Breast epithelium (tissue), 4 donors: ENCODE measurements around the gene PLAGL1. TPM values are rescaled to one million over a fixed set of nuclear protein-coding genes. Genes with fewer than 3 reads are reported as not detected.
A peak's percentile ranks its signal among the peaks of the same experiment; 100 is the strongest.

ENCODE experiments used
- DNase-seq, 2 donors: peaks; one replicate each; pipeline ENCODE4 v3.0.0-alpha.2; 2019; ENCODE audit warnings: low spot score in 2 of 2
- H3K27ac ChIP-seq, 2 donors: fragments of 200-600 bp; sonication (generic) in 1 of 2; one replicate each; pipeline ENCODE4 v1.5.1; 2016 to 2019; ENCODE audit warnings: mild to moderate bottlenecking in 1 of 2
- H3K27me3 ChIP-seq, 2 donors: fragments of 200-600 bp; sonication (generic) in 1 of 2; one replicate each; pipeline versions ENCODE4 v1.5.1 to v1.6.0; 2017 to 2019; ENCODE audit warnings: control low read depth in 1 of 2, mild to moderate bottlenecking in 1 of 2
- H3K36me3 ChIP-seq: fragments of 200-600 bp; one replicate; pipeline ENCODE4 v1.5.1; 2019
- H3K4me1 ChIP-seq, 2 donors: fragments of 200-600 bp; sonication (generic); one replicate each; pipeline ENCODE4 v1.5.1; 2016 to 2019; ENCODE audit warnings: control low read depth in 1 of 2
- H3K4me3 ChIP-seq, 3 donors: fragments of 200-600 bp; sonication (generic); 1 replicate in 2 of 3; 2 replicates in 1 of 3; pipeline ENCODE4 v1.5.1; 2016 to 2019; ENCODE audit warnings: mild to moderate bottlenecking in 3 of 3, moderate library complexity in 2 of 3
- H3K9me3 ChIP-seq, 2 donors: fragments of 200-600 bp; sonication (generic) in 1 of 2; one replicate each; pipeline ENCODE4 v1.5.1; 2016 to 2019; ENCODE audit warnings: control low read depth in 1 of 2
- POLR2A ChIP-seq: fragments of 450-650 bp; IDR thresholded peaks from one replicate; pipeline ENCODE4 v1.6.1; 2016; ENCODE audit warnings: antibody characterized with exemption, mild to moderate bottlenecking, moderate library complexity
- POLR2AphosphoS5 ChIP-seq, 3 donors: sonication (generic); formaldehyde crosslinking; IDR thresholded peaks; one replicate each; pipeline ENCODE4 v1.6.1; 2017; ENCODE audit warnings: antibody characterized with exemption in 3 of 3
- intact Hi-C: fragments of 100-400 bp; cut with DNase I; formaldehyde crosslinking; loops from one replicate; pipeline ENCODE4 v1.15.1; 2023; ENCODE audit warnings: low total_unique reads
- total RNA-seq, 3 donors: library from RNA; depleted of rRNA; stranded (reverse); fragments of >200 nt; gene quantifications; one replicate each; pipeline ENCODE4 v1.1.0, GENCODE V29; 2016
- TF ChIP-seq, protein P1 (sequence below), 3 donors: fragments of 450-650 bp; IDR thresholded peaks; one replicate each; pipeline ENCODE4 v1.5.1; 2016 to 2017; ENCODE audit warnings: antibody characterized with exemption in 3 of 3, mild to moderate bottlenecking in 3 of 3, moderate library complexity in 3 of 3

Gene PLAGL1
- total RNA-seq, 3 donors from 2014 or later, result 17.8 to 22.9 (median 21.4) TPM

DNA sequence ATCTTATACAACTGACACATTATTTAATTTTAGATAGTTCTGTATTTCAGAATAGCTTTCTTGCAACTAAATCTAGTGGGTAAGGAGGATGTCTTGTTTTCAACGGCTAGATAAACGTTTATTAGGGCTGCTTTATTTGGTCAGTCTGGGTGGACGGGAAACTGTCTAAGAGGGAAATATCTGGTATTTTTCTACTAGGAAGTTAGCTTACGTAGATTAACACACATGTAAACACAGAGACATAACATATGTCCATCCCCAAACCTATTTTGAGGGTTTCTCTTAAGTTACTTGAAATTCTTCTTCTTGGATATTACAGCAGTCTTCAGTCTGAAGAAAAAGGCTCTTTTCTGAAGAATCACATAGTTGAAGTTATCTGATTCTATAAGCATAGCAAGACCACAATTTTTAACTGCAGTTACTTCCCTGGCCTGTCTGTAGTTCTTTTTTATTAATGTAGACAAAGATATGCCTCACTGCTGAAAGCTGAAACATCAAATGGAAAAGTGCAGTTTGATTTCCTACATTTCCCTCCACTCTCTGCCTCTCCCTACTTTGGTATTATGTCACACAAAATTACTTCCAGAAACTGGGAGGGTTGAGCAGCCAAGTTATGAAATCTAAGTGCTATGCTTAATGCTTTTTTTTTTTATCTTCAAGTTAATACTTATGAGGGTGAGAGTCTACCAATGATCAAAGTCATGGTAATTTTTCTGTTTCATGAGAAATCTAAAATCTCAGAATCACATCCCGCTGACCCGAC is 37.4 kb downstream of the PLAGL1 start:
- no peaks in the 10 kb centered on the region for H3K4me1 ChIP-seq
- intact Hi-C loops, result no loop called here
- H3K27ac ChIP-seq, result peak overlapping the region in 1 of 2 donors; percentile 17
- no peak for DNase-seq
- H3K9me3 ChIP-seq, result no peaks in the 10 kb centered on the region
- no peaks in the 10 kb centered on the region for H3K27me3 ChIP-seq
- no peak overlapping the region for H3K4me3 ChIP-seq
- TF ChIP-seq, protein P1, sequence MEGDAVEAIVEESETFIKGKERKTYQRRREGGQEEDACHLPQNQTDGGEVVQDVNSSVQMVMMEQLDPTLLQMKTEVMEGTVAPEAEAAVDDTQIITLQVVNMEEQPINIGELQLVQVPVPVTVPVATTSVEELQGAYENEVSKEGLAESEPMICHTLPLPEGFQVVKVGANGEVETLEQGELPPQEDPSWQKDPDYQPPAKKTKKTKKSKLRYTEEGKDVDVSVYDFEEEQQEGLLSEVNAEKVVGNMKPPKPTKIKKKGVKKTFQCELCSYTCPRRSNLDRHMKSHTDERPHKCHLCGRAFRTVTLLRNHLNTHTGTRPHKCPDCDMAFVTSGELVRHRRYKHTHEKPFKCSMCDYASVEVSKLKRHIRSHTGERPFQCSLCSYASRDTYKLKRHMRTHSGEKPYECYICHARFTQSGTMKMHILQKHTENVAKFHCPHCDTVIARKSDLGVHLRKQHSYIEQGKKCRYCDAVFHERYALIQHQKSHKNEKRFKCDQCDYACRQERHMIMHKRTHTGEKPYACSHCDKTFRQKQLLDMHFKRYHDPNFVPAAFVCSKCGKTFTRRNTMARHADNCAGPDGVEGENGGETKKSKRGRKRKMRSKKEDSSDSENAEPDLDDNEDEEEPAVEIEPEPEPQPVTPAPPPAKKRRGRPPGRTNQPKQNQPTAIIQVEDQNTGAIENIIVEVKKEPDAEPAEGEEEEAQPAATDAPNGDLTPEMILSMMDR (IDR thresholded peaks at IDR 0.05), result no peak
- TF ChIP-seq POLR2A (no peak), POLR2AphosphoS5 (IDR thresholded peaks at IDR 0.05) (no peak)
- H3K36me3 ChIP-seq, result no peaks in the 10 kb centered on the region

DNA sequence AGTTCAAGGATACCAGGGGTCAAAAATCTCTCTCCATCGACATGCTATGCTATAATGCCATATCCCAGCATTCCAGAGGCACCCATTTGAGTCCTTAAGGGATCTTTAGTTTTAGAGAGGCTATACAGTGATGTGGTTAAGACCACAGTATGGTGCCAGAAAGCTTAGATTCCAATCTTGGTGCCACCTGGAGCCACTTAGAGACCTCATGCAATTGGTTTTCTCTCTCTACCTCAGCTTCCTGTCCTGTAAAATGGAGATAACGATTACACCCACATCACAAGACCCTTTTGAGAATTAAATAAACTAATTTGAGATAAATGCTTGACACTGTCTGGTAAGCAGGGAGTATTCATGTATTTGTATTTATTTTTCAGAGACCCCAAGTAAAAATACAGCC is 39.0 kb downstream of the PLAGL1 start:
- TF ChIP-seq POLR2A (no peak), POLR2AphosphoS5 (IDR thresholded peaks at IDR 0.05) (no peak)
- TF ChIP-seq, protein P1 (IDR thresholded peaks at IDR 0.05), result no peak
- no peak overlapping the region for H3K4me3 ChIP-seq

DNA sequence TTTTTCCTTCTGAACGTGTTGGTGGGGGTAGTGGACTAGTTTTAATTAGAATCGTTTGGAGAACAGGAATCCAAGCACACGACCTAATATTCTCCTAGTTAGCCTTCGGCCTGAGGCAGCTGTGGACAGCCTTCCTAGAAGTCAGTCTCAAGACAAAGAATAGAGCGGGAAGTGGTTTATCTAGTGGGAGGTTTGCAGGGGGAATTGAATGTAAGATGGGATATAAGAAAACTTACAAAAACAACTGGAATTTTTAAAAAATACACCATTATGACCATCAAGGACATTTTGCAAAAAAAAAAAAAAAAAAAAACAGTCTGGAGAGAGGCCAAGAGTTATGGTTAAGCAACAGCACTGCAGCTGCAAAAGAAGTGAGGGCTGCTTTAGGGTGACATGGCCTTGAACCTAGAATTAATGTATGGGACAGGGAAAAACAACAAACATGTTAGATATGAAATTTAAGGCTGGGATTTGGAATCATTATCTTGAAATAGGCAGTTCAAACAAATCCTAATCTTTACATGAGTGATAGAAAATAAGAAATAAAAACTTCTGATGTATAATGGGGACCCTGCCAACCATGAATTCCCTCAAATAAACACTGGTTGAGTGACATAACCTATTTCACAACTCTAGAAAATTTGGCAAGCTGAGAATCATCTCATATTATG is 40.2 kb downstream of the PLAGL1 start:
- intact Hi-C loops, result no loop called here
- Histone ChIP-seq H3K27ac (no peak overlapping the region), H3K27me3 (no peaks in the 10 kb centered on the region), H3K9me3 (no peaks in the 10 kb centered on the region), H3K4me3 (no peak overlapping the region), H3K36me3 (no peaks in the 10 kb centered on the region), H3K4me1 (no peaks in the 10 kb centered on the region)
- no peak for TF ChIP-seq POLR2AphosphoS5 (IDR thresholded peaks at IDR 0.05)
- TF ChIP-seq POLR2A, result no peak
- DNase-seq, result no peak

More for the DNA sequence above, 39.0 kb downstream of the PLAGL1 start:
- Histone ChIP-seq H3K4me1 (no peaks in the 10 kb centered on the region), H3K36me3 (no peaks in the 10 kb centered on the region), H3K27ac (no peak overlapping the region), H3K9me3 (no peaks in the 10 kb centered on the region), H3K27me3 (no peaks in the 10 kb centered on the region)
- intact Hi-C loops, result no loop called here
- no peak for DNase-seq

DNA sequence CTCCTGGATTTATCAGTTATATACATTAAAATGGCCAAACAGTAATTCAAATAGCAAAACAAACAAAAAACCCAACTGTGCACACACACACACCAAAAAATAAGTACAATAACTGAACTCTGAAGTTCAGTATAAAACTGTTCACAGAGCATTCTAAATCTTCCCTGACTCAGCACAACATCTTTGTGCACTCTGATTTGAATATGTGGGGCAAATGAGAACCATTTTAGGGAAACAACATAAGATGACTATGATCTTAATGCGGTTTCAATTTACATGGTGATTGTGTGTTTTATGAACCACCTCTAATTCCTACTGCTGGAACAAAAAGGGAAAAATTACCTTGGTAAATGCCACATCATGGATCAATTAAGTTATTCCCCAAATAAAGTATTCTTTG is 41.7 kb downstream of the PLAGL1 start:
- DNase-seq, result no peak
- H3K4me1 ChIP-seq, result no peaks in the 10 kb centered on the region
- H3K36me3 ChIP-seq, result no peaks in the 10 kb centered on the region
- H3K9me3 ChIP-seq, result no peaks in the 10 kb centered on the region
- H3K27ac ChIP-seq, result no peak overlapping the region
- intact Hi-C loops, result no loop called here
- H3K27me3 ChIP-seq, result no peaks in the 10 kb centered on the region
- H3K4me3 ChIP-seq, result no peak overlapping the region
- TF ChIP-seq, protein P1 (IDR thresholded peaks at IDR 0.05), result no peak
- TF ChIP-seq POLR2A, result no peak
- no peak for TF ChIP-seq POLR2AphosphoS5 (IDR thresholded peaks at IDR 0.05)

DNA sequence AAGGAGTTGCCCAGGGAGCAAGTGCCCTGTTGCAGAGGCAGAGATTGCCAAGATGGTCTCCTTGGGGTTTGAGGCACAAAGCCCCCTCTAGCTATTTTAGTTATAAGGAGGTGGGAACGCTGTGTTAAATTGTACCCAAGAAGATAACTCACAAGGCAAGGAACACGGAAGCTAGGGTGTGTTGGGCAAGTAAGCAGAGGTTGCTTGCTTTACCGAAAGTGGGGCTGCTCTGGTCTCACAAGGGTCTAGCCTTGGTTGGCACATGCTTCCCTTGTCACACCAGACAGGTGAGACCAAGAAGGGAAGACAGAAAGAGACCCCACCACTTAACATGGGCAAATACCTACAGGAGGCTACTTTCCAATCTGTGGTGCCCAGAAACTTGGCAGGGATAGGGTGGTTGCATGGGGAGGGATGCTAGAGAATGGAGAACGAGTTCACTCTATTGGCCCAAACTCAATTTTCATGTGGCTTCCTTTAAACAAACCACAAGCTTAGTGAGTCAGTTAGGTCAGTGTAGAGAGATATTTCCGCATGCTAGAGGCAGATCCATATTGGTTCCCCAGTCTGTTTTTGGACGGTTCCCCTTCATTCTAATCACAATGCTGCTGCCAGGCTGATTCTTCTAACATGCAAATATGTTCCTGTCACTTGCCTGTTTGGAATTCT is 42.4 kb downstream of the PLAGL1 start:
- Histone ChIP-seq H3K9me3 (no peaks in the 10 kb centered on the region), H3K27me3 (no peaks in the 10 kb centered on the region), H3K36me3 (no peaks in the 10 kb centered on the region), H3K27ac (no peak overlapping the region), H3K4me1 (no peaks in the 10 kb centered on the region), H3K4me3 (no peak overlapping the region)
- TF ChIP-seq, protein P1 (IDR thresholded peaks at IDR 0.05), result no peak
- TF ChIP-seq POLR2AphosphoS5 (IDR thresholded peaks at IDR 0.05) (no peak), POLR2A (no peak)
- DNase-seq, result no peak
- intact Hi-C loops, result no loop called here
